Measurements from ENCODE around the gene OR2T4. TPM values are rescaled to one million over a fixed set of nuclear protein-coding genes. Genes with fewer than 3 reads are reported as not detected.

OR2T4 gene
- total RNA-seq, 2 experiments from 2014 or later = not detected

- no peaks in the 10 kb centered on the region for H3K36me3 ChIP-seq (ENCODE audit: insufficient read depth, low read length)
- ChIA-PET CTCF (no interaction called here), POLR2A (no interaction called here)
- H3K9me3 Mint-ChIP-seq = no peaks in the 10 kb centered on the region
- no peaks in the 10 kb centered on the region for H3K9me3 ChIP-seq (ENCODE audit: control insufficient read depth in 1 of 2, insufficient read depth in 1 of 2, low read length in 2 of 2)
- H3K27me3 Mint-ChIP-seq = peaks cover 8% of the 10 kb centered on the region
- intact Hi-C loops (cut with DNase I, micrococcal nuclease) = no loop called here
- H3K27ac ChIP-seq (ENCODE audit: low read depth in 1 of 2, low read length in 2 of 2) = no peak overlapping the region
- H3K27ac Mint-ChIP-seq = no peak overlapping the region
- no peak overlapping the region for H3K4me3 ChIP-seq (ENCODE audit: low read length)
- DNase-seq = no peak
- H3K4me1 ChIP-seq (ENCODE audit: insufficient read depth, low read length) = no peaks in the 10 kb centered on the region
- TF ChIP-seq, protein P1, sequence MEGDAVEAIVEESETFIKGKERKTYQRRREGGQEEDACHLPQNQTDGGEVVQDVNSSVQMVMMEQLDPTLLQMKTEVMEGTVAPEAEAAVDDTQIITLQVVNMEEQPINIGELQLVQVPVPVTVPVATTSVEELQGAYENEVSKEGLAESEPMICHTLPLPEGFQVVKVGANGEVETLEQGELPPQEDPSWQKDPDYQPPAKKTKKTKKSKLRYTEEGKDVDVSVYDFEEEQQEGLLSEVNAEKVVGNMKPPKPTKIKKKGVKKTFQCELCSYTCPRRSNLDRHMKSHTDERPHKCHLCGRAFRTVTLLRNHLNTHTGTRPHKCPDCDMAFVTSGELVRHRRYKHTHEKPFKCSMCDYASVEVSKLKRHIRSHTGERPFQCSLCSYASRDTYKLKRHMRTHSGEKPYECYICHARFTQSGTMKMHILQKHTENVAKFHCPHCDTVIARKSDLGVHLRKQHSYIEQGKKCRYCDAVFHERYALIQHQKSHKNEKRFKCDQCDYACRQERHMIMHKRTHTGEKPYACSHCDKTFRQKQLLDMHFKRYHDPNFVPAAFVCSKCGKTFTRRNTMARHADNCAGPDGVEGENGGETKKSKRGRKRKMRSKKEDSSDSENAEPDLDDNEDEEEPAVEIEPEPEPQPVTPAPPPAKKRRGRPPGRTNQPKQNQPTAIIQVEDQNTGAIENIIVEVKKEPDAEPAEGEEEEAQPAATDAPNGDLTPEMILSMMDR (IDR thresholded peaks at IDR 0.05) = no peak
- no peaks in the 10 kb centered on the region for H3K27me3 ChIP-seq (ENCODE audit: control insufficient read depth in 1 of 2, insufficient read depth in 2 of 2, low read length in 2 of 2)
- no peaks in the 10 kb centered on the region for H3K36me3 Mint-ChIP-seq (ENCODE audit: low read depth)
- no peak overlapping the region for H3K4me3 Mint-ChIP-seq
- ATAC-seq (ENCODE audit: poor library complexity) = no peak
- H3K4me1 Mint-ChIP-seq (ENCODE audit: low read depth) = no peaks in the 10 kb centered on the region
These were observed 18.0 kb upstream of the OR2T4 start for GRCh38 chr1:248343451-248343850.

DNA sequence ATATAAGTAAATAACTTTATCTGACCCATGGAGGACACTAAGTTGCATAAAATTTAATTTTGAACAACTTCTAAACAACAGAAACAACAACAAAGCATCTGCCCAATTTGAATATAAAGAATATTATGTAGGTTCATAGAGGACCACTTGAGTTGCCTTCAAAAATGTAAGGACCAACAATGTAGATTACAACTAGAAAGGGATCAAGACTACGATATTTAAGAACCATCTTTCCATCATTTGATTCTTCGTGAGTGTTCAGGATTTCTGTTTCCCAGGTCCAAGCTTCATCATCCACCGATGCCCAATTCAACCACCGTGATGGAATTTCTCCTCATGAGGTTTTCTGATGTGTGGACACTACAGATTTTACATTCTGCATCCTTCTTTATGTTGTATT, 13.0 kb upstream of the OR2T4 start, which contains the start of gene OR14C36:
TSS of gene OR14C36 (plus strand) at position 301 of the 400 bp plus-strand sequence. CDS start at position 301, 0 bp downstream.
- no peaks in the 10 kb centered on the region for H3K4me1 ChIP-seq (ENCODE audit: insufficient read depth, low read length)
- Mint-ChIP-seq H3K27me3 (peaks cover 17% of the 10 kb centered on the region), H3K9me3 (no peaks in the 10 kb centered on the region), H3K4me3 (no peak within 1 kb of the TSS), H3K27ac (no peak within 1 kb of the TSS), H3K36me3 (ENCODE audit: low read depth) (no peaks in the 10 kb centered on the region), H3K4me1 (ENCODE audit: low read depth) (no peaks in the 10 kb centered on the region)
- POLR2A ChIA-PET = no interaction called here
- H3K27me3 ChIP-seq (ENCODE audit: control insufficient read depth in 1 of 2, insufficient read depth in 2 of 2, low read length in 2 of 2) = no peaks in the 10 kb centered on the region
- DNase-seq (no peak), ATAC-seq (ENCODE audit: poor library complexity) (no peak)
- CTCF ChIA-PET = no interaction called here
- TF ChIP-seq, protein P1 (IDR thresholded peaks at IDR 0.05) = no peak
- H3K36me3 ChIP-seq (ENCODE audit: insufficient read depth, low read length) = no peaks in the 10 kb centered on the region
- H3K9me3 ChIP-seq (ENCODE audit: control insufficient read depth in 1 of 2, insufficient read depth in 1 of 2, low read length in 2 of 2) = no peaks in the 10 kb centered on the region
- H3K27ac ChIP-seq (ENCODE audit: low read depth in 1 of 2, low read length in 2 of 2) = no peak within 1 kb of the TSS
- intact Hi-C loops (cut with DNase I, micrococcal nuclease) = no loop called here
- no peak within 1 kb of the TSS for H3K4me3 ChIP-seq (ENCODE audit: low read length)

- TF ChIP-seq, protein P1 (IDR thresholded peaks at IDR 0.05) = no peak
- no peak overlapping the region for H3K4me3 ChIP-seq (ENCODE audit: low read length)
- no peaks in the 10 kb centered on the region for H3K9me3 ChIP-seq (ENCODE audit: control insufficient read depth in 1 of 2, insufficient read depth in 1 of 2, low read length in 2 of 2)
- H3K36me3 ChIP-seq (ENCODE audit: insufficient read depth, low read length) = no peaks in the 10 kb centered on the region
- ChIA-PET CTCF (no interaction called here), POLR2A (no interaction called here)
- Mint-ChIP-seq H3K9me3 (no peaks in the 10 kb centered on the region), H3K4me3 (no peak overlapping the region), H3K36me3 (ENCODE audit: low read depth) (no peaks in the 10 kb centered on the region), H3K4me1 (ENCODE audit: low read depth) (no peaks in the 10 kb centered on the region), H3K27ac (no peak overlapping the region), H3K27me3 (peaks cover 4% of the 10 kb centered on the region)
- H3K27ac ChIP-seq (ENCODE audit: low read depth in 1 of 2, low read length in 2 of 2) = no peak overlapping the region
- intact Hi-C loops (cut with DNase I, micrococcal nuclease) = no loop called here
- H3K27me3 ChIP-seq (ENCODE audit: control insufficient read depth in 1 of 2, insufficient read depth in 2 of 2, low read length in 2 of 2) = peaks cover 0 to 3% of the 10 kb centered on the region in 2 experiments
- no peak for ATAC-seq (ENCODE audit: poor library complexity)
- DNase-seq = no peak
- H3K4me1 ChIP-seq (ENCODE audit: insufficient read depth, low read length) = no peaks in the 10 kb centered on the region
These were observed 2.0 kb upstream of the OR2T4 start for GRCh38 chr1:248359415-248359814.
